WERI-Rb-1 (cell line): ENCODE measurements around the gene NLRP10.

Source experiments
- DNase-seq: peaks from one replicate; pipeline ENCODE4 v3.0.0-alpha.2; 2020
- H3K27ac ChIP-seq: fragments of 250-450 bp; sonication (Bioruptor Pico); 2 replicates; pipeline ENCODE4 v1.5.1; 2020; ENCODE audit warnings: mild to moderate bottlenecking, moderate library complexity
- H3K27me3 ChIP-seq: fragments of 250-450 bp; sonication (Bioruptor Pico); 2 replicates; pipeline ENCODE4 v1.5.1; 2021; ENCODE audit warnings: mild to moderate bottlenecking, low read depth, moderate library complexity; ENCODE audit not compliant: insufficient read depth, severe bottlenecking
- H3K36me3 ChIP-seq: fragments of 250-450 bp; sonication (Bioruptor Pico); 2 replicates; pipeline ENCODE4 v1.5.1; 2020; ENCODE audit warnings: mild to moderate bottlenecking, moderate library complexity
- H3K4me3 ChIP-seq: 2 replicates; pipeline ENCODE4 v1.5.1; 2011; ENCODE audit warnings: low read depth, mild to moderate bottlenecking, control low read depth, low read length
- H3K9me3 ChIP-seq: fragments of 250-450 bp; sonication (Bioruptor Pico); 2 replicates; pipeline ENCODE4 v1.5.1; 2021; ENCODE audit warnings: mild to moderate bottlenecking, moderate library complexity; ENCODE audit not compliant: severe bottlenecking
- TF ChIP-seq, protein P1 (sequence below): IDR thresholded peaks from 2 replicates; pipeline ENCODE4 v1.5.1; 2011; ENCODE audit warnings: low read depth, mild to moderate bottlenecking, control low read depth, inconsistent platforms, low read length

Gene NLRP10

GRCh38 chr11:7936615-7937014 is 28.6 kb downstream of the NLRP10 start:
- DNase-seq: no peak
- Histone ChIP-seq H3K4me3 (no peak overlapping the region), H3K27me3 (no peaks in the 10 kb centered on the region), H3K27ac (no peak overlapping the region), H3K9me3 (no peaks in the 10 kb centered on the region), H3K36me3 (no peaks in the 10 kb centered on the region)
- TF ChIP-seq, protein P1, sequence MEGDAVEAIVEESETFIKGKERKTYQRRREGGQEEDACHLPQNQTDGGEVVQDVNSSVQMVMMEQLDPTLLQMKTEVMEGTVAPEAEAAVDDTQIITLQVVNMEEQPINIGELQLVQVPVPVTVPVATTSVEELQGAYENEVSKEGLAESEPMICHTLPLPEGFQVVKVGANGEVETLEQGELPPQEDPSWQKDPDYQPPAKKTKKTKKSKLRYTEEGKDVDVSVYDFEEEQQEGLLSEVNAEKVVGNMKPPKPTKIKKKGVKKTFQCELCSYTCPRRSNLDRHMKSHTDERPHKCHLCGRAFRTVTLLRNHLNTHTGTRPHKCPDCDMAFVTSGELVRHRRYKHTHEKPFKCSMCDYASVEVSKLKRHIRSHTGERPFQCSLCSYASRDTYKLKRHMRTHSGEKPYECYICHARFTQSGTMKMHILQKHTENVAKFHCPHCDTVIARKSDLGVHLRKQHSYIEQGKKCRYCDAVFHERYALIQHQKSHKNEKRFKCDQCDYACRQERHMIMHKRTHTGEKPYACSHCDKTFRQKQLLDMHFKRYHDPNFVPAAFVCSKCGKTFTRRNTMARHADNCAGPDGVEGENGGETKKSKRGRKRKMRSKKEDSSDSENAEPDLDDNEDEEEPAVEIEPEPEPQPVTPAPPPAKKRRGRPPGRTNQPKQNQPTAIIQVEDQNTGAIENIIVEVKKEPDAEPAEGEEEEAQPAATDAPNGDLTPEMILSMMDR: no peak

DNA sequence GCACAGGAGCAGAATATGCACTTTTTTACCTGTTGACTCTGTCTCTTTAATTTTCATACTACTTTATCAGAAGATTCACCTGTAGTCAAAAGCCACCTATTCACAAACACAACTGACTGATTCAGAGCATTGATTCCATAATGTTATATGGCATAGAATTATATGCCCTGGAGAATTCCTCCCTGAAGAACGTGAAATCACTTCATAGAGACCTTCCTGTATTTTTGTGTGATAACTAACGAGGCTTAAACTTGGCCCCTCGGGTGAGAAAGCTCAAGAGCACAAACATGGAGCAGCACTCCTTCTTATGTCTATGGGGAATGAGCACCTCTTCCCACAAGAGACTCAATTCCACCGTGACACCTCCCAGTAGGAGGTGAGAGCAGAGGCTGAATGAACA is 34.1 kb downstream of the NLRP10 start, which contains the start of gene OR10A6:
TSS of gene OR10A6 (minus strand) at position 101 of the 400 bp plus-strand sequence. CDS start 2,606 bp downstream, outside the sequence.
- DNase-seq: no peak
- Histone ChIP-seq H3K27ac (no peak within 1 kb of the TSS), H3K4me3 (no peak within 1 kb of the TSS), H3K27me3 (no peaks in the 10 kb centered on the region), H3K9me3 (no peaks in the 10 kb centered on the region), H3K36me3 (no peaks in the 10 kb centered on the region)
- TF ChIP-seq, protein P1: no peak

- Histone ChIP-seq H3K36me3 (no peaks in the 10 kb centered on the region), H3K4me3 (no peak overlapping the region), H3K27ac (no peak overlapping the region), H3K27me3 (no peaks in the 10 kb centered on the region), H3K9me3 (no peaks in the 10 kb centered on the region)
- TF ChIP-seq, protein P1: no peak
- DNase-seq: no peak
Observed at GRCh38 chr11:7927635-7928034, 37.6 kb downstream of the NLRP10 start.

GRCh38 chr11:7924536-7924935 is 40.7 kb downstream of the NLRP10 start:
- Histone ChIP-seq H3K36me3 (no peaks in the 10 kb centered on the region), H3K27ac (no peak overlapping the region), H3K27me3 (no peaks in the 10 kb centered on the region), H3K4me3 (no peak overlapping the region), H3K9me3 (no peaks in the 10 kb centered on the region)
- TF ChIP-seq, protein P1: no peak
- no peak for DNase-seq

- Histone ChIP-seq H3K27me3 (no peaks in the 10 kb centered on the region), H3K27ac (no peak overlapping the region), H3K36me3 (no peaks in the 10 kb centered on the region), H3K9me3 (no peaks in the 10 kb centered on the region), H3K4me3 (no peak overlapping the region)
- TF ChIP-seq, protein P1: no peak
- DNase-seq: no peak
Observed at GRCh38 chr11:7918141-7918540, 47.1 kb downstream of the NLRP10 start.
